Ovary (tissue), 9 donors: ENCODE measurements around the gene HADHA. TPM values are rescaled to one million over a fixed set of nuclear protein-coding genes. Genes with fewer than 3 reads are reported as not detected.

Source experiments
- DNase-seq, 5 donors: peaks; one replicate each; pipeline ENCODE4 v3.0.0-alpha.2; 2019 to 2020
- H3K27ac ChIP-seq, 2 donors: fragments of 200-600 bp; one replicate each; pipeline versions ENCODE4 v1.5.1 to v1.8.0; 2019 to 2022
- H3K27me3 ChIP-seq: fragments of 200-600 bp; one replicate; pipeline ENCODE4 v1.8.0; 2022
- H3K36me3 ChIP-seq: fragments of 200-600 bp; sonication (generic); one replicate; pipeline ENCODE4 v1.5.1; 2019
- H3K4me1 ChIP-seq: one replicate; pipeline ENCODE4 v1.8.1; 2013; ENCODE audit warnings: mild to moderate bottlenecking, moderate library complexity; ENCODE audit not compliant: insufficient read depth
- H3K4me3 ChIP-seq: fragments of 200-600 bp; sonication (generic); one replicate; pipeline ENCODE4 v1.5.1; 2017
- H3K9me3 ChIP-seq, 2 donors: fragments of 200-600 bp in 1 of 2; sonication (generic) in 1 of 2; one replicate each; pipeline versions ENCODE4 v1.5.1 to v1.8.1; 2013 to 2019; ENCODE audit warnings: mild to moderate bottlenecking in 1 of 2, moderate library complexity in 1 of 2
- CTCF ChIP-seq, 3 donors: fragments of 450-650 bp in 2 of 3; fragments of 200-600 bp in 1 of 3; IDR thresholded peaks; one replicate each; pipeline versions ENCODE4 v1.5.1 to v1.8.0; 2016 to 2022; ENCODE audit warnings: antibody characterized with exemption in 3 of 3, mild to moderate bottlenecking in 1 of 3
- EP300 ChIP-seq: sonication (generic); formaldehyde crosslinking; IDR thresholded peaks from one replicate; pipeline ENCODE4 v1.6.1; 2017; ENCODE audit warnings: antibody characterized with exemption
- POLR2A ChIP-seq: fragments of 450-650 bp; IDR thresholded peaks from one replicate; pipeline ENCODE4 v1.6.1; 2017; ENCODE audit warnings: antibody characterized with exemption, mild to moderate bottlenecking, moderate library complexity
- WGBS, 3 donors: extraction: QIAGEN DNeasy Blood & Tissue Kit in 1 of 3; methylation state at CpG; one replicate each; pipeline versions ENCODE4 v1.1.5 to v1.1.7; 2013 to 2017; 5-methylcytosine and 5-hydroxymethylcytosine counted together
- intact Hi-C, 4 donors: fragments of 100-400 bp; cut with DNase I; formaldehyde crosslinking; loops; one replicate each; pipeline versions ENCODE4 v1.11.0 to v1.15.1; 2022 to 2023
- polyA plus RNA-seq, 2 donors: library from polyadenylated mRNA; stranded (reverse); fragments of 200-250 nt in 1 of 2; fragments of 350-450 nt in 1 of 2; fragmentation: Illumina TruSeq in 1 of 2; extraction: RNeasy Lipid Tissue Mini Kit (QIAGEN cat#74804) in 1 of 2; gene quantifications; one replicate each; pipeline ENCODE4 v1.2.3, GENCODE V29; 2013 to 2014
- total RNA-seq, 7 donors: library from RNA; depleted of rRNA in 2 of 7; stranded (reverse); fragments of >200 nt in 2 of 7; fragmentation: NEBNext Ultra II Directional in 3 of 7; extraction: Animal tissue kit (Norgen Biotek cat#: 25700) in 3 of 7; gene quantifications; one replicate each; pipeline versions ENCODE4 v1.1.0 to v1.2.4, GENCODE V29; 2016 to 2023
- donor health status: DM: no; HTN: no; CAD: no; lungs with moderate emphysema.
- donor health status: DM: no; HTN: no; CAD: no.
- donor health status: Bipolar disorder and iron deficiency.
- donor health status: DM: yes; HTN: yes; CAD: no.
- donor health status: DM: no; HTN: no; CAD: no.
- donor health status: DM: yes; HTN: yes; CAD: no.

HADHA gene
- total and polyA plus RNA-seq, 9 donors, result 85.2 to 290 (median 129) TPM

- DNase-seq, result no peak
- peaks cover 5% of the 10 kb centered on the region for H3K4me1 ChIP-seq
- no peaks in the 10 kb centered on the region for H3K27me3 ChIP-seq
- 95 to 98% (median 96%) methylated on average over 7 of the region's 7 CpGs for WGBS, 3 donors
- intact Hi-C loops, result no loop called here
- no peak for TF ChIP-seq CTCF (IDR thresholded peaks at IDR 0.05)
- no peak for TF ChIP-seq EP300
- no peak for TF ChIP-seq POLR2A
- H3K9me3 ChIP-seq, result no peaks in the 10 kb centered on the region
- H3K4me3 ChIP-seq, result no peak overlapping the region
- no peaks in the 10 kb centered on the region for H3K36me3 ChIP-seq
- H3K27ac ChIP-seq, result no peak overlapping the region
Observed at GRCh38 chr2:26177122-26177521, 67.3 kb downstream of the HADHA start.

- TF ChIP-seq POLR2A, result no peak
- intact Hi-C loops, result no loop called here
- DNase-seq, result no peak
- Histone ChIP-seq H3K27me3 (no peaks in the 10 kb centered on the region), H3K4me3 (no peak overlapping the region), H3K4me1 (peaks cover 5% of the 10 kb centered on the region), H3K27ac (no peak overlapping the region), H3K9me3 (no peaks in the 10 kb centered on the region), H3K36me3 (no peaks in the 10 kb centered on the region)
- 80 to 89% (median 83%) methylated on average over 11 of the region's 11 CpGs for WGBS, 3 donors
Observed at GRCh38 chr2:26176279-26176615, 68.2 kb downstream of the HADHA start.

- no peaks in the 10 kb centered on the region for H3K36me3 ChIP-seq
- no peaks in the 10 kb centered on the region for H3K27me3 ChIP-seq
Observed at GRCh38 chr2:26175466-26176278, 68.8 kb downstream of the HADHA start.

GRCh38 chr2:26174691-26175465 is 69.6 kb downstream of the HADHA start:
- WGBS, 3 donors, result 78 to 85% (median 79%) methylated on average over 9 to 10 of the region's 10 CpGs
- H3K27me3 ChIP-seq, result no peaks in the 10 kb centered on the region

More at GRCh38 chr2:26175466-26176278, 68.8 kb downstream of the HADHA start:
- intact Hi-C loops, result no loop called here
- DNase-seq, result no peak
- TF ChIP-seq CTCF (IDR thresholded peaks at IDR 0.05) (no peak), POLR2A (no peak), EP300 (no peak)
- no peaks in the 10 kb centered on the region for H3K9me3 ChIP-seq
- 73 to 75% (median 74%) methylated on average over 15 of the region's 15 CpGs for WGBS, 3 donors
- H3K4me1 ChIP-seq, result peaks cover 5% of the 10 kb centered on the region
- H3K4me3 ChIP-seq, result no peak overlapping the region
- no peak overlapping the region for H3K27ac ChIP-seq

More at GRCh38 chr2:26174691-26175465, 69.6 kb downstream of the HADHA start:
- no peak for TF ChIP-seq EP300
- no peak for TF ChIP-seq CTCF (IDR thresholded peaks at IDR 0.05)
- TF ChIP-seq POLR2A, result no peak
- intact Hi-C loops, result no loop called here
- no peaks in the 10 kb centered on the region for H3K9me3 ChIP-seq
- no peak overlapping the region for H3K27ac ChIP-seq
- peaks cover 5% of the 10 kb centered on the region for H3K4me1 ChIP-seq
- no peak for DNase-seq
- H3K4me3 ChIP-seq, result no peak overlapping the region
- H3K36me3 ChIP-seq, result no peaks in the 10 kb centered on the region
